KBM-7 (cell line): ENCODE data around the gene RMP24.

Source experiments
- DNase-seq: peaks from one replicate; pipeline ENCODE4 v3.0.0-alpha.2; 2015
- in situ Hi-C: fragments of 300-500 bp; cut with MboI; formaldehyde crosslinking; loops from 2 replicates; pipeline ENCODE4 v1.14.3; 2020; ENCODE audit warnings: low sequenced_read_pairs, low pct_unique_long_range_greater_than_20kb, mixed read lengths

RMP24 gene

GRCh38 chr18:35972197-35973000, at the start of gene RMP24:
Gene RMP24, plus strand, starts transcription at chr18:35972679.
- peak; percentile 90 for DNase-seq
- in situ Hi-C loops = no loop called here

- no peak for DNase-seq
- in situ Hi-C loops = no loop called here
Measured at GRCh38 chr18:35923939-35924684, 48.4 kb upstream of the RMP24 start.

GRCh38 chr18:35926884-35927283, 45.6 kb upstream of the RMP24 start:
- DNase-seq = no peak
- in situ Hi-C loops = no loop called here

- in situ Hi-C loops = no loop called here
- DNase-seq = no peak
Measured at GRCh38 chr18:35927430-35927829, 45.0 kb upstream of the RMP24 start.

GRCh38 chr18:35933982-35934381, 38.5 kb upstream of the RMP24 start:
- DNase-seq = no peak
- in situ Hi-C loops = no loop called here

GRCh38 chr18:35934891-35935290, 37.6 kb upstream of the RMP24 start:
- in situ Hi-C loops = no loop called here
- no peak for DNase-seq

- in situ Hi-C loops = no loop called here
- no peak for DNase-seq
Measured at GRCh38 chr18:35935805-35936204, 36.7 kb upstream of the RMP24 start.

- in situ Hi-C loops = no loop called here
- no peak for DNase-seq
Measured at GRCh38 chr18:35936951-35937350, 35.5 kb upstream of the RMP24 start.

GRCh38 chr18:35938158-35938557, 34.3 kb upstream of the RMP24 start:
- in situ Hi-C loops = no loop called here

GRCh38 chr18:35938562-35938961, 33.9 kb upstream of the RMP24 start:
- DNase-seq = no peak
- in situ Hi-C loops = no loop called here

More at GRCh38 chr18:35938158-35938557, 34.3 kb upstream of the RMP24 start:
- DNase-seq = no peak

GRCh38 chr18:35939138-35939537, 33.3 kb upstream of the RMP24 start:
- peak; percentile 13 for DNase-seq
- in situ Hi-C loops = no loop called here

GRCh38 chr18:35941299-35941698, 31.2 kb upstream of the RMP24 start:
- no peak for DNase-seq
- in situ Hi-C loops = no loop called here

GRCh38 chr18:35942133-35942532, 30.3 kb upstream of the RMP24 start:
- in situ Hi-C loops = no loop called here
- DNase-seq = no peak

- DNase-seq = no peak
- in situ Hi-C loops = no loop called here
Measured at GRCh38 chr18:35942661-35943060, 29.8 kb upstream of the RMP24 start.

- in situ Hi-C loops = no loop called here
- DNase-seq = no peak
Measured at GRCh38 chr18:35948080-35948479, 24.4 kb upstream of the RMP24 start.

- DNase-seq = no peak
- in situ Hi-C loops = no loop called here
Measured at GRCh38 chr18:35949090-35949489, 23.4 kb upstream of the RMP24 start.

GRCh38 chr18:35949903-35950627, 22.4 kb upstream of the RMP24 start:
- in situ Hi-C loops = no loop called here
- DNase-seq = peak; percentile 74

GRCh38 chr18:35950628-35950982, 21.9 kb upstream of the RMP24 start:
- no peak for DNase-seq
- in situ Hi-C loops = no loop called here

- in situ Hi-C loops = no loop called here
- no peak for DNase-seq
Measured at GRCh38 chr18:35953688-35954087, 18.8 kb upstream of the RMP24 start.

GRCh38 chr18:35956226-35956625, 16.3 kb upstream of the RMP24 start:
- in situ Hi-C loops = no loop called here

More at GRCh38 chr18:35956226-35956625, 16.3 kb upstream of the RMP24 start:
- no peak for DNase-seq
